Body of pancreas (tissue), 4 donors: Measurements from ENCODE around the gene CPOX.

ENCODE experiments used
- POLR2A ChIP-seq, 3 donors: fragments of 450-650 bp; IDR thresholded peaks; one replicate each; pipeline ENCODE4 v1.6.1; 2016; ENCODE audit warnings: antibody characterized with exemption in 3 of 3, mild to moderate bottlenecking in 2 of 3
- TF ChIP-seq, protein P1 (sequence below), 7 experiments: fragments of 450-650 bp in 4 of 7; fragments of 200-600 bp in 3 of 7; sonication (generic) in 3 of 7; IDR thresholded peaks; one replicate each; pipeline ENCODE4 v1.5.1; 2016 to 2019; ENCODE audit warnings: antibody characterized with exemption in 7 of 7

DNA sequence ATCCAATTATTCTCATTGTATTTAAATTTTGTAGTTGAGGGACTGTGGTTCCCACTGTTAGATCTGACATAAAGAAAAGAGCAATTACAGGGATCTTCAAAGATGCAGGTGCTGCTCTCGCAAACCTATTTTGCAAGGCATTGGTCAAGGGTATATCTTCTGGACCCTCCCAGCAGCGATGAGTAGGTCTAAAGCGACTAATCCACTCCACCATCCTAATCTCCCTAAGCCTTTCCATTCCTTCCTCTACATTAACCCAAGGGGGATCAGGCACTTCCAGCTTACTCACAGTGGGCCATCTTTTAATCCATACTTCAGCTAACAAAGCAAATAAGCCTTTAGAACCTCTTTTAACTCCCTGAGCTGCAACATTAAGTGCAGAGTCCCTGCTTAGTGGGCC, 37.0 kb upstream of the CPOX start:
- TF ChIP-seq, protein P1, sequence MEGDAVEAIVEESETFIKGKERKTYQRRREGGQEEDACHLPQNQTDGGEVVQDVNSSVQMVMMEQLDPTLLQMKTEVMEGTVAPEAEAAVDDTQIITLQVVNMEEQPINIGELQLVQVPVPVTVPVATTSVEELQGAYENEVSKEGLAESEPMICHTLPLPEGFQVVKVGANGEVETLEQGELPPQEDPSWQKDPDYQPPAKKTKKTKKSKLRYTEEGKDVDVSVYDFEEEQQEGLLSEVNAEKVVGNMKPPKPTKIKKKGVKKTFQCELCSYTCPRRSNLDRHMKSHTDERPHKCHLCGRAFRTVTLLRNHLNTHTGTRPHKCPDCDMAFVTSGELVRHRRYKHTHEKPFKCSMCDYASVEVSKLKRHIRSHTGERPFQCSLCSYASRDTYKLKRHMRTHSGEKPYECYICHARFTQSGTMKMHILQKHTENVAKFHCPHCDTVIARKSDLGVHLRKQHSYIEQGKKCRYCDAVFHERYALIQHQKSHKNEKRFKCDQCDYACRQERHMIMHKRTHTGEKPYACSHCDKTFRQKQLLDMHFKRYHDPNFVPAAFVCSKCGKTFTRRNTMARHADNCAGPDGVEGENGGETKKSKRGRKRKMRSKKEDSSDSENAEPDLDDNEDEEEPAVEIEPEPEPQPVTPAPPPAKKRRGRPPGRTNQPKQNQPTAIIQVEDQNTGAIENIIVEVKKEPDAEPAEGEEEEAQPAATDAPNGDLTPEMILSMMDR (IDR thresholded peaks at IDR 0.05): no peak
- no peak for TF ChIP-seq POLR2A (IDR thresholded peaks at IDR 0.05)
